ENCODE measurements around the gene IDH3G.

Gene IDH3G

GRCh38 chrX:153800177-153800722, 6.1 kb upstream of the IDH3G start:
- no peak overlapping the region for H3K4me2 ChIP-seq
- TF ChIP-seq CTCF (conservative IDR thresholded peaks at IDR 0.05; ENCODE audit: low read depth, low read length) = no peak
- no peaks in the 10 kb centered on the region for H4K20me1 ChIP-seq (ENCODE audit: insufficient read depth)
- H3K9ac ChIP-seq = no peak overlapping the region
- no peak overlapping the region for H3K27ac ChIP-seq
- H3K36me3 ChIP-seq (ENCODE audit: insufficient read depth) = no peaks in the 10 kb centered on the region
- H2AFZ ChIP-seq (ENCODE audit: low read depth) = no peak overlapping the region
- peaks cover 10% of the 10 kb centered on the region for H3K79me2 ChIP-seq (ENCODE audit: insufficient read depth, low read depth)
- H3K4me1 ChIP-seq (ENCODE audit: low read depth, poor library complexity, severe bottlenecking) = peaks cover 4% of the 10 kb centered on the region
- peaks cover 2% of the 10 kb centered on the region; the same call in 1 of the 2 replicates for H3K27me3 ChIP-seq (ENCODE audit: insufficient read depth, low read depth)
- no peak overlapping the region for H3K4me3 ChIP-seq (IDR thresholded peaks at IDR 0.05; ENCODE audit: insufficient read depth, low read depth, low read length)

GRCh38 chrX:153799326-153799725, 5.2 kb upstream of the IDH3G start:
- Histone ChIP-seq H3K9ac (no peak overlapping the region), H3K4me1 (ENCODE audit: low read depth, poor library complexity, severe bottlenecking) (peaks cover 4% of the 10 kb centered on the region), H3K27ac (no peak overlapping the region), H3K27me3 (ENCODE audit: insufficient read depth, low read depth) (no peaks in the 10 kb centered on the region), H4K20me1 (ENCODE audit: insufficient read depth) (no peaks in the 10 kb centered on the region), H3K4me2 (no peak overlapping the region), H3K4me3 (IDR thresholded peaks at IDR 0.05; ENCODE audit: insufficient read depth, low read depth, low read length) (no peak overlapping the region), H2AFZ (ENCODE audit: low read depth) (no peak overlapping the region), H3K79me2 (ENCODE audit: insufficient read depth, low read depth) (peaks cover 16% of the 10 kb centered on the region), H3K36me3 (ENCODE audit: insufficient read depth) (no peaks in the 10 kb centered on the region)
- TF ChIP-seq CTCF (conservative IDR thresholded peaks at IDR 0.05; ENCODE audit: low read depth, low read length) = no peak

GRCh38 chrX:153797415-153798015, 3.3 kb upstream of the IDH3G start:
- Histone ChIP-seq H2AFZ (ENCODE audit: low read depth) (no peak overlapping the region), H4K20me1 (ENCODE audit: insufficient read depth) (no peaks in the 10 kb centered on the region), H3K27ac (no peak overlapping the region), H3K4me3 (IDR thresholded peaks at IDR 0.05; ENCODE audit: insufficient read depth, low read depth, low read length) (no peak overlapping the region), H3K4me1 (ENCODE audit: low read depth, poor library complexity, severe bottlenecking) (peaks cover 8% of the 10 kb centered on the region), H3K4me2 (no peak overlapping the region), H3K79me2 (ENCODE audit: insufficient read depth, low read depth) (peaks cover 28% of the 10 kb centered on the region), H3K9ac (no peak overlapping the region), H3K27me3 (ENCODE audit: insufficient read depth, low read depth) (no peaks in the 10 kb centered on the region), H3K36me3 (ENCODE audit: insufficient read depth) (no peaks in the 10 kb centered on the region)
- TF ChIP-seq CTCF (conservative IDR thresholded peaks at IDR 0.05; ENCODE audit: low read depth, low read length) = no peak

- no peaks in the 10 kb centered on the region for H3K27me3 ChIP-seq (ENCODE audit: insufficient read depth, low read depth)
- peak overlapping the region; percentile 75 for H3K9ac ChIP-seq
- peaks cover 8% of the 10 kb centered on the region for H3K4me1 ChIP-seq (ENCODE audit: low read depth, poor library complexity, severe bottlenecking)
- H3K79me2 ChIP-seq (ENCODE audit: insufficient read depth, low read depth) = peaks cover 30% of the 10 kb centered on the region
- TF ChIP-seq CTCF (conservative IDR thresholded peaks at IDR 0.05; ENCODE audit: low read depth, low read length) = no peak
- H4K20me1 ChIP-seq (ENCODE audit: insufficient read depth) = no peaks in the 10 kb centered on the region
- H3K4me2 ChIP-seq = peak overlapping the region; percentile 64
- H3K27ac ChIP-seq = peak overlapping the region; percentile 44
- peak overlapping the region; percentile 13 for H2AFZ ChIP-seq (ENCODE audit: low read depth)
- no peaks in the 10 kb centered on the region for H3K36me3 ChIP-seq (ENCODE audit: insufficient read depth)
- H3K4me3 ChIP-seq (IDR thresholded peaks at IDR 0.05; ENCODE audit: insufficient read depth, low read depth, low read length) = no peak overlapping the region
These were observed 982 bp upstream of the IDH3G start for GRCh38 chrX:153794897-153795816.

All from KMS-11 (cell line).